Kasumi-1 (cell line): ENCODE results near the gene SERTM2.

Experiments
- DNase-seq, 2 experiments: peaks; one replicate each; lab custom pipeline; 2025; lab: John Stamatoyannopoulos, UW

The SERTM2 gene

DNA sequence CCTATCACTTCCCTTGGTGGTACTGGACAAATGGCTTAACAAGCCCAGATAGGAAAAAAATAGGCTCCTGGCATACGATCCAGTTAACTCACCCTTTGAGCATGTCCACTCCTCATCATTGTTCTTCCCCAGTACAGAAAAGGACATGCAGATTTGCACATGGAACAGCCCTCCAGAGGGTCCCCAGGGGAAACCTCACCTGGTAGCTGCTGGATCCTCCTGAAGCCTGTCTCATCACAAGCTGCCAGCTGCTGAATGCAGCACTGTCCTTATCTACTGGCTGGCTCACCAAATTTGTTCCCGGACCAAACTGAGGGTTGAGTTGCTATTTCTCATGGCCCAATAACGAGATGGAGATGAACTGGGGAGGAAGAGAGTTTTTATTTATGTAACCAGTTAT is 49.4 kb downstream of the SERTM2 start:
- DNase-seq, result no peak

DNA sequence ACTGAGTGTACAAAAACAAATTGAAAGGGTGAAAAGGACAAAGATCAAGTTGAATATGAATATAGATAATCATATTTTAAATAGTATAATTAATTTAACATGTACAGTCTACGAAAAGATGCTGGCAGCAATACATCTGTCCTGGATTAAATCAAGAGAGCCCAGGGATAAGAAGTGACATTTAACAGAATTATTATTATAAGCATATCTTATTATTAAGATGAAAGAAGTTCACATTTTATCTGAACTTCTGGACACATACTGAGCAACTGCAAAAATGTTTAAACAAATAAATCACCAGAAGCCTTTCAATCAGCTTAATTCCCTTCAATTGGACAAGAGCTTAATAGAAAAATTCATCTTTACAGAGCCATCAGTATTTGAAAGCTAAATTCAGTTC is 50.4 kb downstream of the SERTM2 start:
- DNase-seq, result no peak

DNA sequence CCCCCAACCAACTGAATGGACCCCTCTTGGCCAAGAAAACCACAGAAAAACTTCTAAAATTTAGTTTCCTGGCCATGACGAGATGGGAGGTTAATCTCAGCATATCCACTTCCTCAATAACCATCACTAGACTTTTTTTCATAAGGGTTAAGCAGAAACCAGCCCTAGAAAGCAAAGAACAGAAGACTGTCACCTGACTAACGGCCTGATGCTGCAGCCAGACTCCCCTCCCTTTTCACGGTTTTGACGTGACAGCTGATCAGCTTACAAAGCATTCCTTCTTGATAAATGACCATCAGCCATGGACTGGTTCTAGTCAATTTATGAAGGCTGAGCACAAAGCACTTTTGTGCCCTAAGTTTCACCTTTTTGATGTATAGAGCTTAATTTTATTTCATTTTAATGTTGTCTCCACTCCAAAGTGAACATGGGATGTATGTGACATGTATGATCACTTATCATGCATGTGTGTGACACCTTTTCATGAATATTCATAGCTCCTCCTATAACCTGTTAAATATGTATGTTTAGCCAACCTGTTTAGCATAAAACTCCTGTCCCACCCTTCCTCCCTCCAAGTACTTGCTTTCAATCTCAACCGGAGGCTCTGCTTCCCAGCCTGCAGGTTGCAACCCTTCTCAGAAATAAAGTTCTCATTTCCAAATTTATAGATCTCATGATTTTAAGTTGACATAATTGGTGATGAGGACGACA is 56.3 kb downstream of the SERTM2 start:
- DNase-seq, result no peak

DNA sequence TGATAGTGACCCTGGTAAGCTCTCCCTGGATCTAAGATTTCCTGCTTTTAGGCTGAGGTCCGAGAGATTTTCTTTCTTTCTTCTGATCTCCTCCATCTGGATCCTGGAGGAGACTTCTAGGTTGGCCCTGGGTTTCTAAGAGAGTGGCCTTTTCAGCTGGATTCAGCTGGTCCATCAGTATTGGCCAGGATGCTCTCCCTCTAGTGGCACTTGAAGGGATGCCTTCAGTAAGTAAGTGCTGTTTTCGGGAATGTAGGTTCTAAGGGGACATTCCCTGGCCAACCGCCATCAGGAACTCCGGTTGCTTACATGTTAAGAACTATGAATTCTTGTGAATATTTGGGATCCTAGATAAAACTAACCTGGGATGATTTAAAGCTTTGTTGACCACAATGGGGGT is 56.9 kb downstream of the SERTM2 start:
- peak; percentile 1 to 16 for DNase-seq

DNA sequence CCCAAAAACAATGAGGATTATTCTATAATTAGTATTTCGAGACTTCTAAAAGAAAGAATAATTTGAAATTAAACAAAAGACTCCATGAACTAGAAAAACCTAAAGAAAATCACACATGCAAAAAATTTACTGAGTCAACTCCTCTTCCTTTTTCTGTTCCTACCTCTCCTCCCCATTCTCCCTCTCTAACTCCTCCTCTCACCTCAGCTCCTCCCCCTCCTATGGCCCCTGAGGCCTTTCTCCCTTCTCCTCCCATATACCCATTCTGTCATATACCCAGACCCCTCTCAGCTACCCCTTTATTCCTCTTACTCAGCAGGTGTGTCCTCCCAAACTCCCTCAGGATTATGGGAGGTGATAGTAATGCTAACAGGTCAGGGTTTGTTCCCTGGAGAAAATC is 57.4 kb downstream of the SERTM2 start:
- no peak for DNase-seq
